GM12874 (cell line): ENCODE measurements around the gene VEGFB.

Source experiments
- CTCF ChIP-seq: IDR thresholded peaks from 2 replicates; pipeline ENCODE4 v1.5.1; 2011; ENCODE audit warnings: low read depth, mild to moderate bottlenecking, control low read depth, low read length, moderate library complexity; ENCODE audit not compliant: insufficient read depth

Gene VEGFB

DNA sequence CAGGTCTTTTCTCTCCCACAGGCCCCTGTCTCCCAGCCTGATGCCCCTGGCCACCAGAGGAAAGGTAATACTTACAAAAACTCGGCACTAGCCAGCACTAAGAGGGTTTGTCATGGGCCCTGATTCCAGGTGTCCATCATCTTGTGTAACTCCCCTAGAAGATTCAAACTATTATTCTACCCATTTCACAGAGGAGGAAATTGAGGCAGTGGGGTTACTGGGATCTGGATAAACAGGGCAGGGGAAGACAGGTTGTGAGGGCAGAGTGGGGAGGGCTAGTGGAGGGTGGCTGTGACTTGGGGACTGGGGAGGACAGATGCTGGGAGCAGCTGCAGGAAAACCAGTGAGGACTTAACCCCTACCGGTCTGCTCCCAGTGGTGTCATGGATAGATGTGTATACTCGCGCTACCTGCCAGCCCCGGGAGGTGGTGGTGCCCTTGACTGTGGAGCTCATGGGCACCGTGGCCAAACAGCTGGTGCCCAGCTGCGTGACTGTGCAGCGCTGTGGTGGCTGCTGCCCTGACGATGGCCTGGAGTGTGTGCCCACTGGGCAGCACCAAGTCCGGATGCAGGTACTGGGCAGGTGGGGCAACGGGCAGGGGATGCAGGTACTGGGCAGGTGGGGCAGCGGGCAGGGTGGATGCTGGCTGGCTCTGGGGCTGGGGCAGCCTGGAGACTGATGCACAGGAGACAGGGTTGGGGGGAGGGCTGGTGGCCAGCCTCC is 1.2 kb downstream of the VEGFB start:
- TF ChIP-seq CTCF = no peak

GRCh38 chr11:64237484-64237951 is 3.1 kb downstream of the VEGFB start:
- TF ChIP-seq CTCF = no peak

DNA sequence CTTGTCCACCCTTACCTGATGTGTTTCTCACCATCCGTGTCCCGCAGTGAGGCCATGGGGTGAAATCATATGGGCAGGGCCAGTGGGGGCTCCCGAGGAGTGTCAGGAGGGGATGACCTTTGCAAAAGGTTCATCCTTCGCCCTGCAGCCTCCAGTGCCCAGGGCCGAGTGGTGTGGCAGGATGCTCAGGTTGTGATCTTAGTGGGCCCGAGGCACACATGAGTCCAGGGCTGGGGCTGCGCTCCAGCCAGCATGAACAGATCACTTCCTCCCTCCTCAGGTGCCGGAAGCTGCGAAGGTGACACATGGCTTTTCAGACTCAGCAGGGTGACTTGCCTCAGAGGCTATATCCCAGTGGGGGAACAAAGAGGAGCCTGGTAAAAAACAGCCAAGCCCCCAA is 3.7 kb downstream of the VEGFB start:
- TF ChIP-seq CTCF = no peak

DNA sequence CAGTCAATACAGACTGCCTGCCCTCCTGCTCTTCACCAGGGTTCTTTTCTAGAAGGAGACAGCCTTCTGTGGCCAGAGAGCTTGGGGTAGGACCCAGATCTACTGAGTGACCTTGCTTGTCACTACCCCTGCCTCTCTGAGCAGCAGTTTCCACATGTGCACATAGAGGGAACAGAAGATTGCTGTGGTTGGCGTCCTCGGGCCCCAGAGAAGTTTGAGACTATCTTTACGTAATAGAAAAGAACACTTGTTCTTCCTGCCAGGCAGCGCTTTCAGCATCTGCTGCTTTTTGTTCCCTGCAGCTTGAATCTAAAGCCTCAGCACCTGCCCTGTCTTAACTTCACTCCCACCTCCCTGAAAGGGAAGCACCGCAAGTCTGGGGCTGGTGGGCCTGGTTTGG is 4.6 kb downstream of the VEGFB start:
- TF ChIP-seq CTCF = no peak

DNA sequence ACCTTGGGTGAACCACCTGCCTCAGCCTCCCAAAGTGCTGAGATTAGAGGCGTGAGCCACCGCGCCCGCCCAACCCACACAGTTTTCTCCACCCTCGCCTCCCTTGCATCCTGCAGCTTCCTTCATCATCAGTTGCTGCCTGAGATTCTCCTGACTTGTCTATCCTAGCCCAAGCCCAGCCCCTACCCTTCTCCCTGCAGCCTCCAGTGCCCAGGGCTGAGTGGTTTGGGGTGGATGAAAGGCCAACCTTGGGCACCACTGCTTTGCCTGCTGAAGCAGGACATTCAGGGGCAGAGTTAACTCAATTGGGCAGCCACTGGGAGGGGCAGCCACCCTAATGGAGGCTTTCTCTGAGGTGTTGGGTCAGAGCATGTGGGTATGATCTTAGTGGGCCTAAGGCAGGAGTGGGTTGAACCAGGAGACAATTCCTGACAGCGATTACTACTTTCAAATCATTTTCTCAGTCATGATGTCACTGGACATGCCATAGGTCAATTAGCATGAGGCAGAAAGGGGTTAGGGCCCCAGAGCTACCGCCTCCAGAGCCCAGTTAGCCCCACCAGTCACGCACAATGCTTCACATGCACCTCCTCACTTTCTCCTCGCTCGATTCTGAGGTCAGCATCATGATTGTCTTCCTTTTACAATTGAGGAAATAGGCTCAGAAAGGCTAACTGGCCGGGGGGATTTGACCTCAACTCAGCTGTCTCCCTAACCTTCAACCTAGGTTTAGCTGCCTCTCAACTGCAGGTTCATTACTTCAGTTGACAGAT is 5.5 kb downstream of the VEGFB start:
- no peak for TF ChIP-seq CTCF

- TF ChIP-seq CTCF = no peak
These were observed 6.3 kb downstream of the VEGFB start, which contains the start of gene FKBP2 for GRCh38 chr11:64240435-64241240. Gene FKBP2 (plus strand): TSS chr11:64241095. CDS start chr11:64242388, 1,293 bp downstream.

GRCh38 chr11:64241241-64241490 is 6.8 kb downstream of the VEGFB start:
- no peak for TF ChIP-seq CTCF
